ENCODE results near the gene TMPRSS9.

TMPRSS9 gene

GRCh38 chr19:2357279-2358206, 2.5 kb upstream of the TMPRSS9 start:
- no peak for TF ChIP-seq SPI1 (IDR thresholded peaks at IDR 0.05; ENCODE audit: low read depth, low read length)
- TF ChIP-seq PAX5 (IDR thresholded peaks at IDR 0.05; ENCODE audit: insufficient read depth, low read length, severe bottlenecking) = no peak
- TF ChIP-seq TAF1 (IDR thresholded peaks at IDR 0.05; ENCODE audit: low read depth, low read length) = no peak
- no peak for TF ChIP-seq POU2F2 (IDR thresholded peaks at IDR 0.05; ENCODE audit: low read depth, low read length)
- TF ChIP-seq POLR2AphosphoS5 (IDR thresholded peaks at IDR 0.05; ENCODE audit: low read depth, low read length) = no peak
- TF ChIP-seq POLR2A (IDR thresholded peaks at IDR 0.05; ENCODE audit: low read depth, low read length) = no peak
- peak; percentile 5 for FAIRE-seq
- DNase-seq (ENCODE audit: insufficient read length, low spot score) = no peak

- no peak for FAIRE-seq
- TF ChIP-seq SPI1 (IDR thresholded peaks at IDR 0.05; ENCODE audit: low read depth, low read length) (no peak), POLR2A (IDR thresholded peaks at IDR 0.05; ENCODE audit: low read depth, low read length) (no peak), TAF1 (IDR thresholded peaks at IDR 0.05; ENCODE audit: low read depth, low read length) (no peak), PAX5 (IDR thresholded peaks at IDR 0.05; ENCODE audit: insufficient read depth, low read length, severe bottlenecking) (no peak), POU2F2 (IDR thresholded peaks at IDR 0.05; ENCODE audit: low read depth, low read length) (no peak), POLR2AphosphoS5 (IDR thresholded peaks at IDR 0.05; ENCODE audit: low read depth, low read length) (no peak)
- no peak for DNase-seq (ENCODE audit: insufficient read length, low spot score)
Measured at GRCh38 chr19:2358548-2359173, 1.4 kb upstream of the TMPRSS9 start.

GRCh38 chr19:2360833-2361232, 768 bp downstream of the TMPRSS9 start:
- FAIRE-seq (no peak), DNase-seq (ENCODE audit: insufficient read length, low spot score) (no peak)
- TF ChIP-seq POLR2AphosphoS5 (IDR thresholded peaks at IDR 0.05; ENCODE audit: low read depth, low read length) (no peak), POU2F2 (IDR thresholded peaks at IDR 0.05; ENCODE audit: low read depth, low read length) (no peak), PAX5 (IDR thresholded peaks at IDR 0.05; ENCODE audit: insufficient read depth, low read length, severe bottlenecking) (no peak), SPI1 (IDR thresholded peaks at IDR 0.05; ENCODE audit: low read depth, low read length) (no peak), POLR2A (IDR thresholded peaks at IDR 0.05; ENCODE audit: low read depth, low read length) (no peak), TAF1 (IDR thresholded peaks at IDR 0.05; ENCODE audit: low read depth, low read length) (no peak)

- TF ChIP-seq POLR2AphosphoS5 (IDR thresholded peaks at IDR 0.05; ENCODE audit: low read depth, low read length) = no peak
- no peak for TF ChIP-seq POLR2A (IDR thresholded peaks at IDR 0.05; ENCODE audit: low read depth, low read length)
- TF ChIP-seq SPI1 (IDR thresholded peaks at IDR 0.05; ENCODE audit: low read depth, low read length) = no peak
- no peak for TF ChIP-seq POU2F2 (IDR thresholded peaks at IDR 0.05; ENCODE audit: low read depth, low read length)
- TF ChIP-seq PAX5 (IDR thresholded peaks at IDR 0.05; ENCODE audit: insufficient read depth, low read length, severe bottlenecking) = no peak
- no peak for TF ChIP-seq TAF1 (IDR thresholded peaks at IDR 0.05; ENCODE audit: low read depth, low read length)
- no peak for DNase-seq (ENCODE audit: insufficient read length, low spot score)
- peak; percentile 5 for FAIRE-seq
Measured at GRCh38 chr19:2361246-2362045, 1.4 kb downstream of the TMPRSS9 start.

GRCh38 chr19:2362046-2362969, 2.2 kb downstream of the TMPRSS9 start:
- FAIRE-seq = peak; percentile 84

GRCh38 chr19:2362970-2363300, 2.9 kb downstream of the TMPRSS9 start:
- DNase-seq (ENCODE audit: insufficient read length, low spot score) (no peak), FAIRE-seq (no peak)
- no peak for TF ChIP-seq TAF1 (IDR thresholded peaks at IDR 0.05; ENCODE audit: low read depth, low read length)
- no peak for TF ChIP-seq POLR2A (IDR thresholded peaks at IDR 0.05; ENCODE audit: low read depth, low read length)

More at GRCh38 chr19:2362046-2362969, 2.2 kb downstream of the TMPRSS9 start:
- no peak for TF ChIP-seq SPI1 (IDR thresholded peaks at IDR 0.05; ENCODE audit: low read depth, low read length)
- no peak for TF ChIP-seq TAF1 (IDR thresholded peaks at IDR 0.05; ENCODE audit: low read depth, low read length)
- TF ChIP-seq POLR2AphosphoS5 (IDR thresholded peaks at IDR 0.05; ENCODE audit: low read depth, low read length) = no peak
- no peak for TF ChIP-seq PAX5 (IDR thresholded peaks at IDR 0.05; ENCODE audit: insufficient read depth, low read length, severe bottlenecking)
- TF ChIP-seq POU2F2 (IDR thresholded peaks at IDR 0.05; ENCODE audit: low read depth, low read length) = no peak
- TF ChIP-seq POLR2A (IDR thresholded peaks at IDR 0.05; ENCODE audit: low read depth, low read length) = no peak
- no peak for DNase-seq (ENCODE audit: insufficient read length, low spot score)

GRCh38 chr19:2363419-2363818, 3.4 kb downstream of the TMPRSS9 start:
- no peak for DNase-seq (ENCODE audit: insufficient read length, low spot score)
- no peak for TF ChIP-seq POLR2AphosphoS5 (IDR thresholded peaks at IDR 0.05; ENCODE audit: low read depth, low read length)
- no peak for TF ChIP-seq TAF1 (IDR thresholded peaks at IDR 0.05; ENCODE audit: low read depth, low read length)
- TF ChIP-seq PAX5 (IDR thresholded peaks at IDR 0.05; ENCODE audit: insufficient read depth, low read length, severe bottlenecking) = no peak
- no peak for TF ChIP-seq POU2F2 (IDR thresholded peaks at IDR 0.05; ENCODE audit: low read depth, low read length)
- TF ChIP-seq POLR2A (IDR thresholded peaks at IDR 0.05; ENCODE audit: low read depth, low read length) = no peak
- TF ChIP-seq SPI1 (IDR thresholded peaks at IDR 0.05; ENCODE audit: low read depth, low read length) = no peak
- FAIRE-seq = no peak

- TF ChIP-seq SPI1 (IDR thresholded peaks at IDR 0.05; ENCODE audit: low read depth, low read length) (no peak), TAF1 (IDR thresholded peaks at IDR 0.05; ENCODE audit: low read depth, low read length) (no peak), POLR2A (IDR thresholded peaks at IDR 0.05; ENCODE audit: low read depth, low read length) (no peak), POLR2AphosphoS5 (IDR thresholded peaks at IDR 0.05; ENCODE audit: low read depth, low read length) (no peak), POU2F2 (IDR thresholded peaks at IDR 0.05; ENCODE audit: low read depth, low read length) (no peak), PAX5 (IDR thresholded peaks at IDR 0.05; ENCODE audit: insufficient read depth, low read length, severe bottlenecking) (no peak)
- FAIRE-seq (no peak), DNase-seq (ENCODE audit: insufficient read length, low spot score) (no peak)
Measured at GRCh38 chr19:2365201-2365970, 5.3 kb downstream of the TMPRSS9 start.

Measured in GM12891 (cell line).